ENCODE measurements around the gene CAPG.

- no peak for TF ChIP-seq REST (IDR thresholded peaks at IDR 0.05; ENCODE audit: insufficient read depth in 1 of 2, low read depth in 2 of 2, low read length in 1 of 2)
- no peak for TF ChIP-seq CTCF (IDR thresholded peaks at IDR 0.05)
Observed at GRCh38 chr2:85357736-85358135, 52.4 kb downstream of the CAPG start.

Measured in Panc1 (cell line).